GOT3 (cell line): ENCODE data around the gene SNX32.
"Not testable (repeated sequence)": the region's sequence is repeated elsewhere in the genome, so short reads cannot be mapped to it uniquely, and the experiment has no call there.

Source experiments
- DNase-seq: peaks from one replicate; lab custom pipeline; 2025; ENCODE audit warnings: mixed read lengths; lab: John Stamatoyannopoulos, UW

The SNX32 gene

GRCh38 chr11:65826984-65827735 lies 6.6 kb upstream of the SNX32 start:
- no peak for DNase-seq

GRCh38 chr11:65829459-65829858 lies 4.3 kb upstream of the SNX32 start:
- DNase-seq, result no peak

GRCh38 chr11:65832231-65832630 lies 1.5 kb upstream of the SNX32 start:
- DNase-seq, result not testable (repeated sequence)

DNA sequence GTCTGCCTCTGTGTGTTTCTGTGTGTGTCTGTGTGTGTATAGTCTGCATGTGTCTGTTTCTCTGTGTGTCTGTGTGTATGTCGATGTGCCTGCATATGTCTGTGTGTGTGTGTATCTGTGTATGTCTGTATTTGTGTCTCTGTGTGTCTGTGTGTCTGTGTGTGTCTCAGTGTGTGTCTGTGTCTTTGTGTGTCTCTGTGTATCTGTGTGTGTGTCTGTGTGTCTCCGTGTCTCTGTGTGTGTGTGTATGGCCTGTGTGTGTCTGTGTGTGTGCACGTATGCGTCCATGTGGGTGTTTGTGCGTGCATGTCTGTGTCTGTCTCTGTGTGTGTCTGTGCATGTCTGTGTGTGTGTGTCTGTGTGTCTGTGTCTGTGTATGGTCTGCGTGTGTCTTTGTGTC lies 439 bp downstream of the SNX32 start:
- no peak for DNase-seq

DNA sequence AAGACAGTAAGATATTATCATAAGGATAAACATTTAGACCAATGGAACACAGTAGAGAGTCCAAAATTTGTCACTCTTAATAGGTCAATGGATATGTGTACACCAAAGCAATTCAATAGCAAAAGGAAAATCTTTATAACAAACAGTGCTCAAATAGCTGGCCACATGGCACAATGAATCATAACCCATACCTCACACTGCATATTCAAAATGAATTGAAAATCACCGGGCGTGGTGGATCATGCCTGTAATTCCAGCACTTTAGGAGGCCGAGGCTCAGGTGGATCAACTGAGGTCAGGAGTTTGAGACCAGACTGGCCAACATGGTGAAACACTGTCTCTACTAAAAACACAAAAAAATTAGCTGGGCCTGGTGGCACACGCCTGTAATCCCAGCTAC lies 8.4 kb downstream of the SNX32 start:
- DNase-seq, result no peak

DNA sequence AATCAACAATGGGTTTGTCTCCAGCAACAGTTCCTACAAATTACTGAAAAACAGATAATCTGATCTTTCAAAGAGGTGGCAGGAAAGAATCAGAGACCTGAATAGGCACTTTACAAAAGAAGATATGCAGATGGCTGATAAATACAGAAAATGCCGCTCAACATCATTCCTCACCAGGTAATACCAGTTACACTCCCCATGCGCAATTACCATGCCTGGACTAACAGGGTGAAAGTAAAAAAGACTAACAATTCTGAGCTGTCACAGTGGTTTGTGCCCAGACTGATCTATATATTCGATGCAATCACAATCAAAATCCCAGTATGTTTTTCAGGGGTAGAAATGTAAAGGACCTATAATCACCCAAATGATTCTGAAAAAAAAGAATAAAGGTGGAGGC lies 10.0 kb downstream of the SNX32 start:
- no peak for DNase-seq

GRCh38 chr11:65844231-65844872 lies 10.6 kb downstream of the SNX32 start:
- DNase-seq, result no peak

DNA sequence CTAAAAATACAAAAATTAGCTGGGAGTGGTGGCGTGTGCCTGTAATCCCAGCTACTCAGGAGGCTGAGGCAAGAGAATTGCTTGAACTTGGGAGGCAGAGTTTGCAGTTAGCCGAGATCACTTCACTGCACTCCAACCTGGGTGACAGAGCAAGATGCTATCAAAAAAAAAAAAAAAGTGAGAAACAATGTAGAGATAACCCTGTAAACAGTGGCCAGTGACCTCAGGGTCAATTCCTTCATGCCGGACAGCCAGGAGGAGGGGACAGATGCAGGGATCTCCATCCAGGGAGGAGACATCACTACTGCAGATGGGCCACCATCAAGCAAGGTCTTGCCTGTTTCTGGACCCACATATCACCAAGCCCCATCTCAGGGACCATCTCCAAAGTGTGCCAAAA lies 14.0 kb downstream of the SNX32 start:
- DNase-seq, result no peak

DNA sequence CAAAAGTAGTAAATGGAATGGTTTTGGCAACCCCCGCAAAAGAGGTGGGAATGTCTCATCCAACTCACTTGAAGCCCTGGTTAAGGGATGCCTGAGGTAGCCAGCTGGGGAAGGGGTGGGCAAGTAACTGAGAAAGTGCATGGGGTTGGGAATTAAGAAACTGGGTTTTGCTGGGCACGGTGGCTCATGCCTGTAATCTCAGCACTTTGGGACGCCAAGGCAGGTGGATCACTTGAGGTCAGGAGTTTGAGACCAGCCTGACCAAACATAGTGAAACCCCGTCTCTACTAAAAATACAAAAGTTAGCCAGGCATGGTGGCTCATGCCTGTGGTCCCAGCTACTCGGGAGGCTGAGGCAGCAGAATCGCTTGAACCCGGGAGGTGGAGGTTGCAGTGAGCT lies 14.9 kb downstream of the SNX32 start:
- not testable (repeated sequence) for DNase-seq

DNA sequence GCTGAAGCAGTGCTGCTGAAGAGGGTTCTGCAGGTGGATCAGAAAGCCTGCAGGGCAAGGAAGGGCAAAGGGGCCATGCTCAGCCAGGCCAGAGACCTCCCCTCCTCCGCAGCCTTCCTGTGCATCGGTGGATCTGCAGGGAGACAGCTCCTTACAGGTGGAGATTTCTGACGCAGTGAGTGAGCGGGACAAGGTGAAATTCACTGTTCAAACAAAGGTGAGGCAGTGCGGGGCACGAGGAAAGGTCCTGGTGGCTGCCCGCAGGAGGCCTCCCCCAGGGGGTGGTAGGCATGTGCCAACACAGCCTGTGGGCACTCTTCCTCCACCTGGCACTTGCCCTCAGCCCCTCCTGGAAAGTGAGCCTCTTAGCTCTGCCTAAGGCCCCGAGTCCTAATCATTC lies 15.6 kb downstream of the SNX32 start:
- no peak for DNase-seq

- DNase-seq, result no peak
Observed at GRCh38 chr11:65849771-65850216, 16.0 kb downstream of the SNX32 start.

- no peak for DNase-seq
Observed at GRCh38 chr11:65850217-65851082, 16.7 kb downstream of the SNX32 start.

GRCh38 chr11:65851083-65851579 lies 17.4 kb downstream of the SNX32 start:
- DNase-seq, result no peak

- DNase-seq, result no peak
Observed at GRCh38 chr11:65851811-65852507, 18.2 kb downstream of the SNX32 start.

DNA sequence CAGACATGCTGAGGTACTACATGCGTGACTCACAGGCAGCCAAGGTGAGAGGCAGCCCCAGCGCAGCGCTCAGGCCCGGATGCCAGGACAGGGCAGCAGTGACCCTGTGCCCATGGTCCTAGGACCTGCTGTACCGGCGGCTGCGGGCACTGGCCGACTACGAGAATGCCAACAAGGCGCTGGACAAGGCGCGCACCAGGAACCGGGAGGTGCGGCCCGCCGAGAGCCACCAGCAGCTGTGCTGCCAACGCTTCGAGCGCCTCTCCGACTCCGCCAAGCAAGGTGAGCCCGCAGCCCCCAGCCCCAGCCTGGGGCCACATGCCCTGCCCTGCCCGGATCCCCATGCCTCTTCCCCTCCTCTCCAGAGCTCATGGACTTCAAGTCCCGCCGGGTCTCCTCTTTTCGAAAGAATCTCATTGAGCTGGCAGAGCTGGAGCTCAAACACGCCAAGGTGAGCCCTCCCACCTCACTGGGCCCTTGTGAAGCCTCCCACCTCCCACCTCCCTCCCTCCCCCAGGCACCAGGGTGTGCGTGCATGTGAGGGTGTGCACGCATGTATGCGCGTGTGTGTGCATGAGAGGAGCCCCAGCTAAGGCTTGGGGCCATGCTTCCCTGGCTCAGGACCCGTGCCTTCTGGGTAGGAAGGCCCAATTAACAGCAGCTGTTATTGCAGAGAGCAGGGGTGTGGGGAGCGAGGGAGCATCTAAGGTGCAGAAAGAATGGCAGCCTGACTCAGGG lies 18.9 kb downstream of the SNX32 start:
- no peak for DNase-seq

DNA sequence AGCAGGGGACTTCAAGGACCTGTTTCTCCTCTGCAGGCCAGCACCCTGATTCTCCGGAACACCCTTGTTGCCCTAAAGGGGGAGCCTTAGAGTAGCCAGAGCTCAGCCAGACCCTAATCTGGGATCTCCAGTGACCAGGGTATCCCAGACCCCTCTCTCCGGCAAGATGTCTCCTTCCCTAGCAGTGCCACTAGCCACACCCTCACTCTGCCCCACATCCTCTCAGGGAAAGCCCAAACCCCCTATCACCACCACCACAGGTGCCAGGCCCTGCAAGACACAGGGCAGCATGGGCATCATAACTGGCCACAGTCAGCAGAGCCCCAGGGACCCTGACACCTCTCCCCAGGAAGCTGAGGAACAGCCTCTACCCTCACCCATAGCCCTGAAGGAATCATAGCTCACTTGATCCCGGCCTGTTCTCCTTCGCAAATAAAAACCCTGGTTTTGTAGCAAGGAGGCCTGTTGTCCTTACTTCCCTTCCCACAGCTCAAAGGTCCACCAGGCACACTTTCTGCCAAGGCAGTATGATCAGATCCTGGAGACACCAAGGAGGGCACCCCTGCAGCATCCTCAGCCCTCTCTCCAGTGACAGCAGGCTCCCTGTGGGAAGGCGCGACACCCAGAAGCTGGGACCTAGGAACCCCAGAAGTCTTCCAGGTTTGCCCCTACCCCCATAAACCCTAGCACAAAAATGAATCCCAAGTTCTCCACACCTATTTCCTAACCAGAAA lies 19.6 kb downstream of the SNX32 start:
- no peak for DNase-seq

DNA sequence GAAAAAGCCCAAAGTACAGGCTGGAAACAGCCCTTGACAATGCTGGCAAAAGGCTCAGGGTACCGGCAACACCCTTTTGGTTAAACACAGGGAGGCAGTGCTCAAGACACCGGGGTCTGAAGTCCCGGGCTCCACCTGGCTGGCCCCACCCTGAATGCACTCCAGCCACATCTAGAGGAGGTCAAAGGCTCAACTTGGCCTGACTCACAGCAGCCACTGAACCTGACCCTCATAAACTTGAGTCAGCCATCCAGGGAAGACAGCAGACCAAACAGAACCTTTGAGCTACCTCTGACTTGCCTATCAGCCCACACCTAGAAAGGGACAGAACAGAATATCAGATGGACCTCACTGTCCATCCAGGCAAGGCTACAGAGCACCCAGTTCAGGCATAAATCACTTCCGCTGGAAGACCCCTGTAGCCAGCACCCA lies 20.4 kb downstream of the SNX32 start:
- DNase-seq, result no peak

DNA sequence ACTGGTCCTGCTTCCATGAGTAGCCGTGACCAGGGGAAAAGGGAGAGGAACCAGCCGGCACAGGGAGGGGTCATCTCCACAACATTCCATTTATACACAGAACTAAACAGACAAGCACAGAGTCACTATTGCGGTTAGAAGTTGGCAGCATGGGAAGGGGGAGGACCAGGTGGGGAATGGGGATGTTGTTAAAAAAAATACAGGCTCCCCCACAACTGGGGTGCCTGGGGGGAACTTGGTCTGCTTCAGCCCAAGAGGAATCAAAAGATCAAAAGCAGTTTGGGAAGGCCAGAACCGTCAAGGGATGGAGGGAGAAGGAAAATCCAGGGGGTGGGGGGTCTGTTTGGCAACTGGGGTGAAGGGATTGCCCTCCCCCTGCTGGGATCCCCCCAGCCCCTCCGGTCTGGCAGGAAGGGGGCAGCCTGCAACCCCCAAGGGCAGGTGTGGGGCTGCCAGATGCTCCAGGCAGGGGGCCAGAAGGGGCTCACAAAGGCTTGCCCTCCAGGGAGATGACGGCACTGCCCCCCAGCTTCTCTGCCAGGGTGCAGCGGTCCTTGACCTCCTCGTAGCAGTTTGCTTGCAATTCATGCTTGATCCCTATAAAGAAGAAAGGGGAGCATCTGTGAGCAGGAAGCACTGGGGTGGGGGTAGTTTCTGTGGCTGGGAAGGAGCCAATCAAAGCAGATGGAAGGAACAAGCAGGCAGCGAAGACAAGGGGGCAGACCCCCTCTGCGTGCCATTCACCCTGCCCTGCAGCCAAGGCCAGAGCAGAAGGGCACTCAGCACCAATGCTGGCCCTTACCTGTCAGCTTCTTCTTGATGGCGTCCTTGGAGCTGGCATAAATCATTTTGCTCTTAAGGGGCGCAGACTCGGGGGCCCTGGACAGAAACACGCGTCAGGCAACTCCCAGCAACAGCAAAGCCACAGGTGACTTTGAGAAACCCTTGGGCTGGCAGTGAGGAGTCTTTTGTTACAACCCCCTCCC lies 21.4 kb downstream of the SNX32 start:
- no peak for DNase-seq

- DNase-seq, result no peak
Observed at GRCh38 chr11:65855927-65856363, 22.2 kb downstream of the SNX32 start.
